ENCODE measurements around the gene TRPC4AP.
"Not testable (repeated sequence)": the region's sequence is repeated elsewhere in the genome, so short reads cannot be mapped to it uniquely, and the experiment has no call there.

Gene TRPC4AP

DNA sequence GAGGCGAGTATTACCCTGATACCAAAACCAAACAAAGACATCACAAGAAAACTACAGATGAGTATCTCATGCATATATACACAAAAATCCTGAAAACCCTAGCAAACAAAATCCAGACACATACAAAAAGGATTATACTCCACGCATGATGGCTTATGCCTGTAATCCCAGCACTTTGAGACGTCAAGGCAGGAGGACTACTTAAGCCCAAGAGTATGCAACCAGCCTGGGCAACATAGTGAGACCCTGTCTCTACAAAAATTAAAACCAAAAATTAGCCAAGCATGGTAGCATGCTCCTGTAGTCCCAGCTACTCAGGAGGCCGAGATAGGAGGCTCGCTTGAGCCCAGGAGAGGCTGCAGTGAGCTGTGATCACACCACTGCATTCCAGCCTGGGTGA lies 32.4 kb downstream of the TRPC4AP start:
- no peak for DNase-seq

DNA sequence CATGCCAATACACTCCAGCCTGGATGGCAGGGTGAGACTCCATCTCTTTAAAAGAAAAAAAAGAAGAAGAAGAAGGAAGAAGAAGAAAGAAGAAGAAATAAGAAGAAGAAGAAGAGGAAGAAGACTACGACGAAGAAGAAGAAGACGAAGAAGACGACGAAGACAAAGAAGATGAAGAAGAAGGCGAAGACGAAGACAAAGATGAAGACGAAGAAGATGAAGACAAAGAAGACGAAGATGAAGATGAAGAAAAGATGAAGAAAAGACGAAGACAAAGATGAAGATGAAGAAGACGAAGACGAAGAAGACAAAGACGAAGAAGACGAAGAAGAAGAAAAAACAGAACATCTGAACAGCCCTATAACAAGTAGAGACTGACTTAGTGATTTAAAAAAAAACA lies 33.0 kb downstream of the TRPC4AP start:
- no peak for DNase-seq

DNA sequence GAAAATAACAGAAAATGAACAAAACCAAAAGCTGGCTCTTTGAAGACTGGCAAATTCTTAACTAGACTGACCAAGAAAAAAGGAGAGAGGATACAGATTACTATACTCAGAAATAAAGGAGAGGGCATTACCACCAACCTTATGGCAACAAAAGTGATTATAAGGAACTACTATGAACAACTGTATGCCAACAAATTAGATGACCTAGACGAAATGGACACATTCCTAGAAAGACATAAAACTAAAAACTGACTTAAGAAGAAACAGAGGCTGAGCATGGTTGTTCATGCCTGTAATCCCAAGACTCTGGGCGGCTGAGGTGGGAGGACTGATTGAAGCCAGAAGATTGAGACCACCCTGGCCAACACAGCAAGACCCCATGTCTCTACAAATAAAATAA lies 33.5 kb downstream of the TRPC4AP start:
- DNase-seq: no peak

DNA sequence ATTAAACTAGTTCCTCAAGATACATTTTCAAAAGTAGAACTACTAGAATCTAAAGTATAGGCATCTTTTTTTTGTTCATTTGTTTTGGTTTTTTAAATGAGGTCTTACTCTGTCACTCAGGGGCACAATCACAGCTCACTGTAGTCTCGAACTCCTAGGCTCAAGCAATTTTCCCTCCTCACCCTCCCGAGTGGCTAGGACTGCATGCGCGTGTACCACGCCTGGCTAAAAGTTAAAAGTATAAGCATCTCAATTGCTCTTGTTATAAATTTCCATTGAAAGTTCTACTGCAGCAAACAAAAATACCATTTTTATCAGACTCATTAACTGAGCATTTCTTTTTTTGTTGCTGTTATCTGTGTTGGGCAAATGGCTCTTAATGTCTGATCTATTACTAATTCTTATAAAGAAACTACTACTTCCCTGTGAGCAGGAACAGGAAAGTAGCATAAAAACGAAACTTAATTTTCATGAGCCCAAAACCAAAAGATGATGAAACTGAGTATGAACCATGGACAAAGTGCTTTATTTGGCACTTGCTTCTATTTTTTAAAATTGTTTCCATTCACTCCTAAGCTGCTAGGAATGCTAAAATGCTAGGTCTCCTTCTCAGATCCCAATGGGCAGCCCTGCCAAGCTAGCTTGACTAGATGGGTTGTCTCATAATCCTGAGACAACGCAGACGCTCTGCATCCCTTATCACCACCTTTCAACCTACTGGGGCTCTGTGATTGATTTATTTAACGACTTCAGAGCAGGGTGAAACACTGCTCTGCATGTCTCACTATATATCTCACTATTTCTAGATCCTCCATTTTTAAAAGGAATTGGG lies 36.9 kb downstream of the TRPC4AP start:
- DNase-seq: no peak

DNA sequence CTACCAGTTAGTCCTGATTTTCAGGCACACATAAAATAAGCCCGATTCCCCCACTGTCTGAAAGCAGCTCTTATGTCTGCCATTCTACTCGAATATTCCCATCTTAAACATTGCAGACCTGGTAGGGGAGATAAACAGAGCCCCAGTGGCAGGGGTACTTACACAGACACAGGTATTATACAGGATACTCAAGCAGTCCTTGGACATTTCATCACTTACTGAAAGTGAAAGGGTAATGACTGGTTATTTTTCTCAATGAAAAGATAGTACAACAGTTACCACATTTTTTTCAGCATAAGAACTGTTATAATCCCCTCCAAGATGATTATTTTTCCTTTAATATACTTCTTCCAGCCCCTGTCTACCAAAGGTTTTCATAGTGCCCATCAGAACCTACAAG lies 37.8 kb downstream of the TRPC4AP start:
- DNase-seq: no peak

DNA sequence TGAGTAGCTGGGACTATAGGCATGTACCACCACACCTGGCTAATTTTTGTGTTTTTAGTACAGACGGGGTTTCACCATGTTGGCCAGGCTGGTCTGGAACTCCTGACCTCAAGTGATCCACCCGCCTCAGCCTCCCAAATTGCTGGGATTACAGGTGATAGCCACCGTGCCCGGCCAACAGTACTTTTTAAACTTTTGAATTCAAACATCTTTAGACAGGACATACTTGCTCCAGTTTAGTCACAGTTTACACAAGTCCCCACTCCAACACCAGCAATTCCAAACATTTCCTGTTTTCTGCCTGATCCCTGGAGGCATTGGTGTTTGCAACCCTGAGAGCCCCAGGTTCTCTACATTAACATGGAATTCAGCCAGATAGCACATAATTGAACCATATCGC lies 40.0 kb downstream of the TRPC4AP start:
- not testable (repeated sequence) for DNase-seq

DNA sequence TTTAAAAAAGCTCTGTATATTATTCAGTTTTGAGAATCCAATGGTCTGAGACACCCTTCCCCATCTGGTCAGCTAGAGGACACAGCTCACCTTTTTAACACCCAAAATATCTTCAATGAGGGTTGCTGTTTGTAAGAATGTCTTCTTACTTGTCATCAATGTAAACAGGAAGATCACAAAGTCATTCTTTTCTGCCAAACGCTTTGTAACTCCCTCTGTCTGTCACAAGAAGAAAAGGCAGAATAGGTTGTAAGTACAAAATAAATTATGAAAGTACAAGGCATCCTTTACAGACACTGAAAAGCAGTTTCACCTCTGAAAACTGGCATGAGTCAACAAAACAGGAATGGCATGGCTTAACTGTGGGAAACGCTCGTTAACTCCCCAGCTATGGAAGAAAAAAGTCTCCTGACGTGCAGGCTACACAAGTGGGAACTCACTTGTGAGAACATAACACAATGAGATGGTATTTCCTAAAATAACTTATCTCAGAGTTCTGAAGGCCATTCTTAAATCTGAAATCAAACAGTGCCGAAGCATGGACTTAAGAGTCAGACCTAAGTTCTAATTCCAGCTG lies 42.7 kb downstream of the TRPC4AP start:
- DNase-seq: no peak

DNA sequence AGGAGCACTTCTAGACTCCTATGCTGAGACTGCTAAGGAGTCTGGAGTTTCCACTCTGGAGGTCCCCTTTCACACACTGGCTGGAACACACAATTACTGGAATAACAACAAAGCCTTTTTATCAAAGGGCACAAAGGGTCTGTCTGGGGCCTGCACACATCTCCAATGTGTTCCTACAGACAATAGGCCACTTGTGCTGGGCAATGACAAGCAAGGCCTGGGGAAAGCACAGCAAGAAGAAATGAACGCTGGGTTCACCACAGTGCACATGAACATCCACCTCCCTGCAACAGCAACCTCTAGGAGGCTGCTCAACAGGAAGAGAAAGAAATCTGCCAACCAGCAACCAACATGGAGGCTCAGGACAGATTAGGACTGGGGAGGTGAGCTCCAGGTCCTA lies 43.9 kb downstream of the TRPC4AP start:
- DNase-seq: peak in 52 of 56 donors; percentile 6 to 96 (median 68)

DNA sequence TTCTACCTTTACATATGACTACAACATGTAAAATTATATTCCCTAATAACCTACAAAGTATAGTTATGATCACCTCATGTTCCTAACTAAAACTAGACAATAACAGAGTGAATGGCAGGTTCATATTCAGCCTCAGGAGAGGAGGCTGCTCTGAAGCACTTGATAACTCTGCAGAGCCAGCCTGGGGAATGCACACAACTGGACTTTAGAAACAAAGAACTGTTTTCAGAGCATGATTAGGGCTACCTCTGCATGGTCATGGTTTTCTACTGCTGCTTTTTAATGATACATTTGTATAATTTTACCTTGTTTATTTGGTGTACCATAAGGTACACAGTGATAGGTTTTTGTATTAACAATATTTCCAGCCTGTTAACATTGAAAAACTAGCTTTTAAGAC lies 50.3 kb downstream of the TRPC4AP start:
- DNase-seq: peak in 1 of 56 donors; percentile 19

DNA sequence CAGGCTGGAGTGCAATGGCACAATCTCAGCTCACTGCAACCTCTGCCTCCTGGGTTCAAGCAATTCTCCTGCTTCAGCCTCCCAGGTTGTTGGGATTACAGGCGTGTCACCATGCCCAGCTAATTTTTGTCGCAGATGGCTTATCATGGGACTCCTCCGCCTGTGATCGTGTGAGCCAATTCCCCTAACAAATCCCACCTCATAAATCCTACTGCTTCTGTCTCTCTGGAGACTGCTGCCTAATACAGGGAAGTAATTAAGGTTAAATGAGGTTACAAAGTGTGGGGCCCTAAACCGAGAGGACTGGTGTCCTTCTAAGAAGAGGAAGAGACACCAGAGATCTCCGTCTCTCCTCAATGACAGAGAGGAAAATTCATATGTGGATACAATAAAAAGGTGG lies 52.0 kb downstream of the TRPC4AP start:
- no peak for DNase-seq

DNA sequence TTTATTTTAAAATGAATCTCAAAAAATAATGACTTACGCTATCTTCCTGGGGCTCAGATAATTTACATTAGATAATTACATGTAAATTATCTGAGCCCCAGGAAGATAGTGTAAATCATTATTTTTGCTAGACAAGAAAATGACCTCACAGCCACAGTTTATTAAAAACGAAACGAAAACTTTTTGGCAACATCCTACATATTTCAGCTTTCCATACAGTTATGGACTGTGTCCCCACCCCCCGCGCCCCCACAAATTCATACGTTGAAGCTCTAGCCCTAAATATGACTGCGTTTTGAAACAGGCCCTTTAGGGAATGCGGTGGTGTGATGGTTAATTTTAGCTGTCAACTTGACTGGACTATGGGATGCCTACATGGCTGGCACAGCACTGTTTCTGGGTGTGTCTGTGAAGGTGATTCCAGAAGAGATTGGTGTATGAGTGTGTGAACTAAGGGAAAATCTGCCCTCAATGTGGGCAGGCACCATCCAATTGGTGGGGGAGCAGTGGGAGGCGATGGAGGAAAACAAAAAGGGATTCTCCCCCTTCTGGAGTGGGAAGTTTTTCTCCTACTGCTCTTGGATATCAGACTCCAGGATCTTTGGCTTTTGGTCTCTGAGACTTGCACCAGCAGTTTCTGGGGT lies 52.6 kb downstream of the TRPC4AP start:
- no peak for DNase-seq

DNA sequence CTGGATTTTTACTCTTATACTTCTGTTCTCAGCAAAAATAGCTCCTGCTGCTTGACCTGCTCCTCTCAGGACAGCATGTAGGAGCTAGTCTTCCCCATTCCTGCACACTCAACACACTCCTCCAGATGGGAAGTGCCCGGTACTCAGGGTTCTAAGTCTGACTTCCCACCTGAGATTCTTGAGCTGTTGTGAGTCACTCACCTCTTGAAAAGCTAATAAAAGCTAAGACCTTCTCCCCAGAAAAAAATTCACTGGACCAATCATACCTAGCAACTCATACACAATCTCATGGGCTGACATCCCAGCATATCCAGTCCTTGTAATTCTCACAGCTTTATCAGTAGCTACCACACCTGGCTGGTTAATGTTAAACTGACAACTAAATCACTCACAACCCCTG lies 53.5 kb downstream of the TRPC4AP start:
- no peak for DNase-seq

DNA sequence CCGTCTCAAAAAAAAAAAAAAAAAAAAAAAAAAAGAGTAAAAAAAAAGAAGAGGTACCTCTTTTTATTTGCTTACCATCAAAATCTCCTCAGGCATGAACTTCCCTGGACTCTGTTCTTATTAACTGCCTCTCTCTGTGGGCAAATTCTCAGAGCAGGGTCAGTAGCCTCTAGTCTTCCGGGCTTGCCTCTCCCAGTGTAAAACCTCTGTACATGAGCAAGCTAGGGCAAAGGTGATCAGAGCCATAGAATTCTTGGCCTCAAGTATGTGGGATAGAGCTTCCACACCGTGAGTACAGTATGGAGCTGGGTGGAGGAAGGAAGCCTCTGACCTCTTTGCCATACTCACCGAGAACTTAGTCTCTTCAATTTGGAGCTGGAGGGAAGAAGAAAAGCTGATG lies 58.5 kb downstream of the TRPC4AP start:
- DNase-seq: no peak

DNA sequence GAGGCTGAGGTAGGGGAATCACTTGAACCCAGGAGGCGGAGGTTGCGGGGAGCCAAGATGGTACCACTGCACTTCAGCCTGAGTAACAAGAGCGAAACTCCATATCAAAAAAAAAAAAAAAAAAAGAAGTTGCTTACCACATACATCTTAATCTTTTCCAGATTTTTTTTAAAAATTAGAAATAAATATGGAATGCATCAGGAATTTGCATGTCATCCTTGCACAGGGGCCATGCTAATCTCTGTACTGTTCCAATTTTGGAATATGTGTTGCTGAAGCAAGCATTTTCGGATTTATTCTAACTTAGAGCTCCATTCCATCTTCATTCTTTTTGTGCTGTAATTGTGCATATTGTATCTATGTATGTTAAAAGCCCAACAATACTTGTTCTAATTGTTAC lies 62.5 kb downstream of the TRPC4AP start:
- DNase-seq: no peak

DNA sequence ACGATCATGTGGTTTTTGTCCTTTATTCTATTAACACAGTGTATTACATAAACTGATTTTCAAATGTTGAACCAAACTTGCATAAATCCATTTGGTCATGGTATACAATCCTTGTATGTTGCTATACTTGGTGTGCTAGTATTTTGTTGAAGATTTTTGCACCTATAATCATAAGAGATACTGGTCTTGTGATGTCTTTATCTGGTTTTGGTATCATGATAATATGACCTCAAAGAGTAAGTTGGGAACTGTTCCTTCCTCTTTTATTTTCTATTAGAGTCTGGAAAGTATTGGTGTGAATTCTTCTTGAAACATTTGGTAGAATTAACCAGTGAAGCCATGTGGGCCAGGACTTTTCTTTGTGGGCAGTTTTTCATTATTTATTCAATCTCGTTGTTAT lies 65.3 kb downstream of the TRPC4AP start:
- no peak for DNase-seq

DNA sequence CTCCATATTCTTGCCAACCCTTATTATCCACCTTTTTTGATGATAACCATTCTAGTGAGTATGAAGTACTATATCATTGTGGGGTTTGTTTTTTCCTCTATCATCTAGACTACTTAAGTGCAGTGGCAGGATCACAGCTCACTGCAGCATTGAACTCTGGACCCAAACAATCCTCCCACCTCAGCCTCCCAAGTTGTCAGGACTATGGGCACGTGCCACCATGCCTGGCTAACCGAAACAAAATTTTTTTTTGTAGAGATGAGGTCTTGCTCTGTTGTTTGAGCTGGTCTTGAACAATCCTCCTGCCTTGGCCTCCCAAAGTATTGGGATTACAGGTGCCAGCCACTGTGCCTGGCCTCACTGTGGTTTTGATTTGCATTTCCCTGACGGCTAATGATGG lies 67.5 kb downstream of the TRPC4AP start:
- DNase-seq: no peak

DNA sequence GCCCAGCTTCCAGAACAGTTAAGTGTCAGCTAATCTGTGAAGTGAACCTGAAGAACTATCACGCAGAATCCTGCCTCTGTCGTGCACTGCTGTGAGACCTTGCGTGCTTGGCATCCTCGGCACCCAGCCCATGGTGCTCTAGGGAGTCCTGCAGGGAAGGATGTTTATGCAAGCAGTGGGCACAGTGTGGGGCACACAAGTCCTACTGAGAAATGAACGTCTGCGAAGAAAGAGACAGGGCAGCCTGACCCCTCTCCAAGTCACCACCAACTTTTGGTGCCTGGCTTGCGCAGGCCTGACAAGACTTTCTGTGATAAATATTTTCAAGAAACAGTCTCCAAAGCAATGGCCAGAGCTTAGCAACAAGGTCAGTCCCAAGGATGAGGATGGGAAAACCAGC lies 69.0 kb downstream of the TRPC4AP start:
- no peak for DNase-seq

DNA sequence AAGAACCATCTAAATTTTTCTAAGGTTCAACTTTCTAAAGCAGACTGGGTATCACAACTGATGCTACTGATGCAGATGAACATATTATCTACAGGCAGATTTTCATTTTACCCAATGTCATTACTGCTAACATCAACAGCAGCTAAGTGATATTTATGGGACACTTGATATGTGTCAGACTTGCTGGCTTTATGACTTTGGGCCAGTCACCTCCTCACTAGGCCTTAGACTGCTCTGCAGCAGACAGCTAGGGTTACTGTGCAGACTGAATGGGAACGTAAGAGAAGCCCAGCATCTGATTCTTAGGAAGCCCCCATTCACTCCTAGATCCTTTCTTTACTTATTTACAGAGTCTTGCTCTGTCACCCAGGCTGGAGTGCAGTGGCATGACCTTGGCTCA lies 70.8 kb downstream of the TRPC4AP start:
- DNase-seq: no peak

DNA sequence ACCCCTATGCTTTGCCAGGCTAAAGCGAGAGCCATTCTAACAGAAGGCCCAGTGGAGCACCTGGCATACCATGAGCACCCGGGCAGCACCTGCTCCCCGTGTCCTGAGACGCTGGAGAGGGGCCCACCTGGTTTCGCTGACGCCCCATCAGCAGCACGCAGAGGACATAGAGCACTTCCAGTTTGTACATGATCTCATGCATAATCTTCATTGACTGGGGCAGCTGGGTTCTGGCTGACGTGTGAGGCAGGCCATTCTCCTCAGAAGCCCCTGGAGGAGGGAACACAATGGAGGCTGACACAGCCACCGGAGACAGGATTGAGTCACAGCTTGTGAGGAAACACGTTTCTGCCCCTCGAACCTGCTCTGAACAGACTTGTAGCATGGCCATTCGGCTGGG lies 71.5 kb downstream of the TRPC4AP start:
- peak in 2 of 56 donors; percentile 22 to 23 for DNase-seq

DNA sequence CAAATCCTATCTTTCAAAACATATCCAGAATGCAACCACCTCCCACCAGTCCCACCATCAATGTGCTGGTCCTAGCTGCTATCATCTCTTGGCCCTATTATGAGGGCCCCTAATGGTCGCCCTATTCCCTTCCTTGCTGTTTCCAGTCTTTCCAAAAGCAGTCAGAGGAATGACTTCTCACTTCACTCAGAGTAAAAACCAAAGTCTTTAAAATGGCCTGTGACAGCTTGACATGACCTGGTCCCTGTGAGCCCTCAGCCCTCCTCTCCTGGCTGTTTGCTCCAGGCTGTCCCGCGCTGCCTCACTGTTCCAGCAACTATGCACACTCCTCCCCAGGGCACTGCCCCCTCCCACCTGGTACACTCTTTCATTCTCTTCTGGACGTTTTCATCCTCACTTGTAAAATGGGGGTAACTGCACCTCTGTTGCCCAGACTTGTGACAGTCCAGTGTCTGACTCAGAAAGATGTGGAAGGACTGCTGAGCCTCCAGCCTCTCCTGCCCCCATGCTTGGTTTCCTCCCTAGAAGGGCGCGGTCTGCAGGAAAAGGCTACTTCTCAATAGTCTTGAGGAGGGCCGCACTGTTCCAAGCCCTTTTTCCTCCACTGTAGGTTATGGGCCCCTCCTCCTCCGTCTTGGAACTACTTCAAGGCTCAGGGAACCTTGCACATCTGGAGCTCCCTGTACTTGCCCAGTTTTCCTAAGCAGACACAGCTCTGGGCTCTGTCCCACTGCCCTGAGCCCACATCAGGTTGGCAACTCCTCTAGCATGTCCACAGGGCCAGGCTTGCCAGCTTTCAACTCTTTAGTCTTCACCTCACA lies 72.3 kb downstream of the TRPC4AP start:
- peak in 1 of 56 donors; percentile 17 for DNase-seq

DNA sequence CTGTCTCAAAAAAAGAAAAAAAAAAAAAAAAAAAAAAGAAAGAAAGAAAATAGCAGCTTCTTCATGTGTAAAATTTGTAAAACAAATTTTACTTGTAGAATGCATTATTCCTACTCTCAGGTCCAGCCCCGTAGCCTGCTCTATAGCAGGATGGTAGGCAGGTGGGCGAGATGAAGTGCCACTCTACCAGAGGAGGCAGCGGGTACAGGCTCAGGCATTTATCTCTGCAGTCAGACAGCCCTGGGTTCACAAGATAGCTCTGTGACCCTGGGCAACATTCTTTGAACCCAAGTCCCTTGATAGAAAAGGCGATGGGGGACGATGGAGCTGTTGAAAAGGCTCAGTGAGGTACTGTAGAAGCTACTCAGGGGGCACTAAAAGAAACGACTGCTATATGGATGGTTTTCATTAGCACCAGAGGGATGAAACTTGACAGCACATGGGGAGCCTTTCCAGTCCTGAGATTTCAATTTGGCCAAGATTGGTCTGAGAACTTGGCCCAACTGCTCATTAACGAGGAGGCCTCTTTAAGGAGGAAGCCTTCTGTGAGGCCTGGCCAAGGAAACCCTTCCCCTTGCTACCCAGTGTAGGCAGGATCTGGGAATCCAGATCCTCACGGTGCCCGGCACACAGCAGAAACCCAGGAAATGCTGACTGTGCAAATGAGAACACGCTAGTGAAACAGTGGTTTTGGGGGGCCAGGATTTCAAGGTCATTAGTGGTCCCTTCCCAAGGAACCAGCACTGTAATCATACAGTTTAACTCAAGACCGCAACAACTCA lies 73.8 kb downstream of the TRPC4AP start:
- no peak for DNase-seq

Measured in amygdala (tissue), 56 donors.